A549 treated with CpdA at 1 μM for 4 hours (cell line): Measurements from ENCODE around the gene OR1D5. TPM values are rescaled to one million over a fixed set of nuclear protein-coding genes. Genes with fewer than 3 reads are reported as not detected.

Source experiments
- total RNA-seq: library from RNA; stranded (reverse); fragments of 200-300 nt; extraction: Qiagen RNA extraction; gene quantifications from 5 replicates; pipeline ENCODE4 v1.2.3, GENCODE V29; 2022; ENCODE audit warnings: low read depth

The OR1D5 gene, protein sequence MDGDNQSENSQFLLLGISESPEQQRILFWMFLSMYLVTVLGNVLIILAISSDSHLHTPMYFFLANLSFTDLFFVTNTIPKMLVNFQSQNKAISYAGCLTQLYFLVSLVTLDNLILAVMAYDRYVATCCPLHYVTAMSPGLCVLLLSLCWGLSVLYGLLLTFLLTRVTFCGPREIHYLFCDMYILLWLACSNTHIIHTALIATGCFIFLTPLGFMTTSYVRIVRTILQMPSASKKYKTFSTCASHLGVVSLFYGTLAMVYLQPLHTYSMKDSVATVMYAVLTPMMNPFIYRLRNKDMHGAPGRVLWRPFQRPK
- not detected in 5 replicates for total RNA-seq

DNA sequence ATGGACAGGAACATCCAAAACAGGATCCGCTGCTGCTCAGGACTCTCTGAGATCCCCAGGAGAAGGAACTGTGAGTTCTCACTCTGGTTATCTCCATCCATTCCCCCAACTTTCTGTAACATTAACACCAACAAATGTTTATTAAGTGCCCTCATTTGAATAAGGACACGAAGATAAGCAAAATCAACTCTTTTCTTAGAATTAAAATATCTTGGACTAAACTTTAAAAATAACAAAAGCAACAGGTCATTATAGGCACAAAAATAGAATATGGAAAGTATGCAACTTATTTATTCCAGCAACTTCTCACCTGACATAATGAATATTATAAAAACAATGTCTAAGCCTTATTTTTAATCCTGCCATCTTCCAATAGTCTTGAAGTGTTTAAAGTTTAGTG lies at the start of gene OR1D5:
OR1D5 (minus strand) TSS at position 101 of the 400 bp plus-strand sequence; CDS start at position 101, 0 bp downstream.

DNA sequence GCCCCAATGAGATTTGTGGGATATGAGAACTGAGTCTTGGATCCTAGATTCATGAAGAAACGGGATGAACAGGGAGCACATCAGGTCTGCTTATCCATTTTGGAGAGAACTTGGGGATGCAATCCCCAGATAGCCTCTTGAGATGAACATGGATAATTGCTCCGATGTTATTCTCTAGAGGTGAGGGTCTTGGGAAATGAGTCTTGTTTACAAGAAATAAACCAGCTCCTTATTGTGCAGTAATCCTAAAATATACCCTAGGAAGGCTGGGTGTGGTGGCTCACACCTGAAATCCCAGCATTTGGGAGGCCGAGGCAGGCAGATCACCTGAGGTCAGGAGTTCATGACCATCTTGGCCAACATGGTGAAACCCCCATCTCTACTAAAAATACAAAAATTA lies 40.9 kb upstream of the OR1D5 start, which contains the start of gene OR1D2:
OR1D2 (minus strand) TSS at position 101 of the 400 bp plus-strand sequence. CDS start 11,426 bp downstream, outside the sequence.

Other genes with a start within 250 kb of the OR1D5 start
- gene OR1D2, start 40.8 kb upstream of the OR1D5 start, total RNA-seq, result not detected in 5 replicates
- gene OR1G1, start 63.9 kb upstream of the OR1D5 start, total RNA-seq, result not detected in 5 replicates
- not detected in 5 replicates for gene OR1A2, start 133.9 kb upstream of the OR1D5 start, total RNA-seq
- not detected in 5 replicates for gene OR1A1, start 144.1 kb upstream of the OR1D5 start, total RNA-seq
- not detected in 5 replicates for gene OR3A1, start 234.8 kb upstream of the OR1D5 start, total RNA-seq